Large intestine (tissue), 3 donors: ENCODE results near the gene KRT82. TPM values are rescaled to one million over a fixed set of nuclear protein-coding genes. Genes with fewer than 3 reads are reported as not detected.

ENCODE experiments used
- DNase-seq, 2 donors: peaks; one replicate each; pipeline versions ENCODE4 v3.0.0 to v3.0.0-alpha.2; 2013
- H3K27ac ChIP-seq: one replicate; pipeline ENCODE4 v1.5.1; 2013; ENCODE audit warnings: low read length
- H3K27me3 ChIP-seq: 2 replicates; pipeline ENCODE4 v1.6.1; 2013; ENCODE audit warnings: low read length; ENCODE audit not compliant: control insufficient read depth, insufficient read depth
- H3K36me3 ChIP-seq: 2 replicates; pipeline ENCODE4 v1.6.1; 2013; ENCODE audit warnings: low read length; ENCODE audit not compliant: control insufficient read depth, insufficient read depth
- H3K4me1 ChIP-seq: one replicate; pipeline ENCODE4 v1.6.1; 2013; ENCODE audit warnings: low read length; ENCODE audit not compliant: control insufficient read depth, insufficient read depth
- H3K4me3 ChIP-seq: one replicate; pipeline ENCODE4 v1.5.1; 2013; ENCODE audit warnings: low read length
- H3K9me3 ChIP-seq: one replicate; pipeline ENCODE4 v1.6.1; 2013; ENCODE audit warnings: mild to moderate bottlenecking, low read depth, low read length, moderate library complexity; ENCODE audit not compliant: control insufficient read depth
- WGBS: methylation state at CpG from one replicate; pipeline ENCODE4 v1.1.5; 2013; ENCODE audit warnings: low lambda C conversion rate; ENCODE audit not compliant: insufficient coverage; 5-methylcytosine and 5-hydroxymethylcytosine counted together
- polyA plus RNA-seq: library from polyadenylated mRNA; unstranded; fragments of 120-200 nt; gene quantifications from one replicate; pipeline ENCODE4 v1.2.1, GENCODE V29; 2013

The KRT82 gene
- polyA plus RNA-seq, 1 donor: not detected

DNA sequence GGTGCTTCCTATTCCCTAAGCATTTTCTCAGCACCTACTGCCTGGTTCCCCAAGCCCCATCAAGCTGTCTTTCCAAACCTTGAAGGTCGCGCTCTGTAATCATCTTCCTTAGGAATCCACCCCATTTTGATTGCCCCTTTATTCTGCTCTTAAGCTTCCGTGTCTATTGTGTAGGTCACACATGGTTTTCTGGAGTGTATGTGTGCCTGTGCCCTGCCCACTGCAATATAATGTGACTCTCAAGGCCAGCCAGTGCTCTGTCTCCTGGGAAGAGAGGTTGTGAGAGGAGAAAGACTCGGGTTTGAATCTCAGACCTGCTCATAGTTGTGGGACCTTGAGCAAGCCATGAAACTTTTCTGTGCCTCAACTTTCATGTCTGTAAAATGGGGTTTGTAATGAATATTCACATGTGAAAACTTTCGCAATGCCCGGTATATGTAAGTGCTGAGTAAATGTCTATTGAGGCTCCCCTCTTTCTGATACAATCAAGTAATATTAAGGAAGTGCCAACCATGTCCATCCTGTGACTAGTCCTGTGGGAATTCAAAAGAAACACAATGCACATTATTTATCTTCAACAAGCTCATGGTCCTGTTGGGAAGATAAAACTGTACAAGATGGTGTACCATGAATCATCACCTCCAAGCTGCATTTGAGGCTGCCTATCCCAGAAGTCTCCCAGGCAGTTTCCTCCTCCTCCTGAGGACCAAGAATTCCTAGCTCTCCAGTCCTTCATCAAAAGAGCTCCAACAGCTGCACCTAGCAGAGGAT lies 28.8 kb upstream of the KRT82 start:
- no peaks in the 10 kb centered on the region for H3K4me1 ChIP-seq
- no peak overlapping the region for H3K27ac ChIP-seq
- H3K9me3 ChIP-seq: no peaks in the 10 kb centered on the region
- no peak for DNase-seq
- H3K36me3 ChIP-seq: no peaks in the 10 kb centered on the region
- H3K27me3 ChIP-seq: peaks cover 5% of the 10 kb centered on the region
- WGBS: 100% methylated on average over 2 of the region's 6 CpGs
- H3K4me3 ChIP-seq: no peak overlapping the region

DNA sequence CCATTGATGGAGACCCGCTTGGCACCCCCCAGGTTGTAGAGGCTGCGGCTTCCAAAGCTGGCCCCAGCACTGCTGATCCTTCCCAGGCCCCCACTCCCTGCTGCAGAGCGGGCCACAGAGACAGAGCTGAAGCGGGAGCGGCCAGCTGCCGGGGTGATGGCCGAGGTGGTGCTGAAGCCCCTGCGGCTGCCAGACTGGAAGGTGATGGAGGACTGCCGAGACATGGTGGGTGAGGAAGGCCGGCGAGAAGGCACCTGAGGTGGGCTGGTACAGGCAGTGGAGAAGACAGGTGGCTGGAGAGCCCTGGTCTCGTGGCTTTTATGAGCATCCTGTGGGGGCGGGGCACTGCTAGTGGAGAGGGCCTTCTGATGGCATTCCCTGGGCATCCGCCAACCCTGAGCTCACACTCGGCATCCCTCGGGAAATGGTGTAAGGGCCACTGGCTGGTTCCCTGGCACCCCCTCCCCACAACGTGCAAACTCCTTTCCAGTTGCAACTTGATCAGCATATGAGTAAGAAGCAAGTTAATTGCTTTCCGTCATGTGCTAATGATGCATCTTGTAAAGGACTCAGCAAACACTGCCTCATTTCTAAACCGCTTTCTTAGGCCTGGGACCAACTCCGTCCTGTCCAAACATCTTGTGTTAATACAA lies 28.1 kb upstream of the KRT82 start, which contains the start of gene KRT75:
Gene KRT75 (minus strand): TSS at position 291 of the 653 bp plus-strand sequence. CDS start 67 bp downstream, at position 224.
- WGBS: no CpG with 5 or more reads among the region's 20 CpGs
- no peaks in the 10 kb centered on the region for H3K36me3 ChIP-seq
- peaks cover 7% of the 10 kb centered on the region for H3K27me3 ChIP-seq
- H3K4me1 ChIP-seq: no peaks in the 10 kb centered on the region
- no peak for DNase-seq
- H3K9me3 ChIP-seq: no peaks in the 10 kb centered on the region
- H3K4me3 ChIP-seq: no peak within 1 kb of the TSS
- no peak within 1 kb of the TSS for H3K27ac ChIP-seq

DNA sequence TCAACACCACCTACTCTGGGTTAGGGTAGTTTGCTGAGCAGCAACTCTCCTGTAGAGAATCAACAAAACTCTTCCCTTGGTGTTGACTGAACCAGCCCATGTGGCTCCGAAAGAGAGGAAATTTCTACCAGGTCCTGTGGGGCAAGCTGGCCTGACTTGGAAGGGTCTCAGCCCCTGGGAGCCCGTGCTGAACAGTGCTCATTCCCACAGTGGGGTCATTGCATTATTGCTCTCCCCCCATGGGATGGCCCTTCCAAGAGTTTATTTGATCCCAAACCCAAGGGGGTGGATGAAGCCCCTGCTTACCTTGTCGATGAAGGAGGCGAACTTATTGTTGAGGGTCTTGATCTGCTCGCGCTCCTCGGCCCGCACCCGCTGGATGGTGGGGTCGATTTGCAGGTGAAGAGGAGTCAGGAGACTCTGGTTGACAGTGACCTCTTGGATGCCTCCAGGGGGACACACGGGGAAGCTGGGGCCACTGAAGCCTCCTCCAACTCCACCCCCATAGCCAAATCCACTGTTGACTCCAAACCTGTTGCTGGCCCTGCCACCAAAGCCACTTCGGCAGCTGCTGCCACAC lies 27.5 kb upstream of the KRT82 start:
- DNase-seq: no peak
- Histone ChIP-seq H3K36me3 (no peaks in the 10 kb centered on the region), H3K27me3 (peaks cover 7% of the 10 kb centered on the region)

DNA sequence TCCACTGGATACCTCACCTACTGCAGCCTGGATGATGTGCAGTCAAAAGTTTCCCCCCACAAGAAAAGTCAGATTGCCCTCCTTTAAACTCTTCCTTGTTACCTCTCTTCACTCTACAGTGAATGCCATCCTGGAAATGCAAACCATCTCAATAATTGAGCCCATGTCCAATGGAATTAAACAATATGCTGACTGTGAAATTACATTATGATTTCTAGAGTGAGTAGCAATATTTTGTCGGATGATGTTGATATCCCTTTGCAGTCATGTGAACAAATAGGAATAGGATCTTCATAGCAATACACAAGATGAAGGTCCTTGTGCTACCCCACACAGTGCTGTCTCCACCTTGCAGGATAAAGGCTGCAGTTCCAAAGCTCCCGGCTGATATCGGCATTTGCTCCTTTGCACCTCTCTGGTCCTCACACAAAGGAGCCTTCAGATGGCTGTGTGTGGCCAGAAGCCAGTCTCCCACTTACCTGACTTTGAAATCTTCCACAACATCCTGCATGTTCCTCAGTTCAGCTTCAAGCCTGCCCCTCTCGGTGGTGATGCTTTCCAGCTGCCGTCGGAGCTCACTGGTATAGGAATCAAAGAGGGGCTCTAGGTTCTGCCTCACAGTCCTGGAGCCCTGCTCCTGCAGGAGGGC lies 26.5 kb upstream of the KRT82 start:
- H3K27ac ChIP-seq: no peak overlapping the region
- WGBS: no CpG with 5 or more reads among the region's 6 CpGs
- DNase-seq: no peak

More for the DNA sequence above, 27.5 kb upstream of the KRT82 start:
- no peaks in the 10 kb centered on the region for H3K9me3 ChIP-seq
- H3K27ac ChIP-seq: no peak overlapping the region
- no CpG with 5 or more reads among the region's 12 CpGs for whole genome bisulfite sequencing
- no peaks in the 10 kb centered on the region for H3K4me1 ChIP-seq
- no peak overlapping the region for H3K4me3 ChIP-seq

DNA sequence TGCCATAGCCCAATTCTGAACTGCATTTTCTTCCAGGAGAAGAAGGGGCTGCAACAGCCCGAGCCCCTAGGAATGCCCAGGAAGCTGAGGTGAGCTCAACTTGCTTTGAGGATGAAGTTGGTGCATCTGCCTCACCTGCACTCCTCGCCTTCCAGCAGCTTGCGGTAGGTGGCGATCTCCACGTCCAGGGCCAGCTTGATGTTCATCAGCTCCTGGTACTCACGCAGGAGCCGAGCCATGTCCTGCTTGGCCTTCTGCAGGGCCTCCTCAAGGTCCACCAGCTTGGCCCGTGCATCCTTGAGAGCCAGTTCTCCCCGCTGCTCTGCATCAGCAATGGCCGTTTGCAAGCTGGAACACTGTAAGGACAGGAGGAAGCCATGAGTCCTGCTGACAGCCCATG lies 22.0 kb upstream of the KRT82 start:
- no peaks in the 10 kb centered on the region for H3K9me3 ChIP-seq
- H3K27ac ChIP-seq: no peak overlapping the region
- H3K4me3 ChIP-seq: no peak overlapping the region
- peaks cover 7% of the 10 kb centered on the region for H3K27me3 ChIP-seq
- DNase-seq: no peak
- WGBS: no CpG with 5 or more reads among the region's 10 CpGs
- H3K4me1 ChIP-seq: no peaks in the 10 kb centered on the region
- H3K36me3 ChIP-seq: no peaks in the 10 kb centered on the region

More for the DNA sequence above, 26.5 kb upstream of the KRT82 start:
- Histone ChIP-seq H3K36me3 (no peaks in the 10 kb centered on the region), H3K4me3 (no peak overlapping the region), H3K4me1 (no peaks in the 10 kb centered on the region), H3K27me3 (peaks cover 7% of the 10 kb centered on the region), H3K9me3 (no peaks in the 10 kb centered on the region)

DNA sequence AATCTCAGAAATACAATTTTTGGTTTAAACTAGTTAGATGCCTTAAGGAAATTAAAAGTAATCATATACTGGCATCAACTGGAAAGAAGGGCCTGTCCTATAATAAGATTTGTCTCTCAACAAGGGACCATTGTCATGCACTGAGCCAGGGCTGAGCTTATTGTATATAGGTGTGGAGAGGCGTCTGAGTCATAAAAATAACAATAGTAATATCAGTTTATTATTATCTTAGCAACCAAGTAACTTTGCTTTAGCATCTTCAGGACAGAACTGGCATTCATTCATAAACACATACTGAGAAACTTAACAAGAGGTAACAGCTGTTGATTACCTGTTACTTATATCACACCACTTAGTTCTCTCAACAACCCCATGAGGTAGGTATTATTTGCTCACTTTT lies 20.9 kb upstream of the KRT82 start:
- WGBS: no CpG with 5 or more reads among the region's 1 CpG
- no peak for DNase-seq

DNA sequence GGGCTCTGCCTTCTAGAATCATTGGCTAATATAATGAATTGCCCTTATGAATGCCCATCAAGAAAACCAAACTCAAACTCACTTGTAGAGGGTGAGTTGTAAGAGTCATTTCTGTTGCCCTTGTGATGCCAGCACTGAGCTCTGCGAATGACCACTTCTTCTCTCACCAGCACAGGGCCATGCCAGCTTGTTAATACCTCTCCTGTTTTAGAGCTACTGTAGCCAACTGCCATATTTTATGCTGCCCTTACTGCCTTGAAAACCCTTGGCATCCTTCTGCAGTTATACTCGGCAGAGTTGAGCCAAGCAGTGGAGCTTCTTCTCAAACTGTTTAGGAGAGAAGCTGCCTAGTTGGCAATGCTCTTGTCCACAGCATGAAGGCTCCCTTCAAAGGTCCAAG lies 19.9 kb upstream of the KRT82 start:
- 80% methylated on average over 1 of the region's 2 CpGs for WGBS
- peaks cover 7% of the 10 kb centered on the region for H3K27me3 ChIP-seq
- no peak overlapping the region for H3K4me3 ChIP-seq
- H3K36me3 ChIP-seq: no peaks in the 10 kb centered on the region
- no peak for DNase-seq
- H3K9me3 ChIP-seq: no peaks in the 10 kb centered on the region
- H3K4me1 ChIP-seq: no peaks in the 10 kb centered on the region
- H3K27ac ChIP-seq: no peak overlapping the region

More for the DNA sequence above, 20.9 kb upstream of the KRT82 start:
- Histone ChIP-seq H3K4me1 (no peaks in the 10 kb centered on the region), H3K27me3 (peaks cover 5% of the 10 kb centered on the region), H3K36me3 (no peaks in the 10 kb centered on the region), H3K4me3 (no peak overlapping the region), H3K9me3 (no peaks in the 10 kb centered on the region), H3K27ac (no peak overlapping the region)

DNA sequence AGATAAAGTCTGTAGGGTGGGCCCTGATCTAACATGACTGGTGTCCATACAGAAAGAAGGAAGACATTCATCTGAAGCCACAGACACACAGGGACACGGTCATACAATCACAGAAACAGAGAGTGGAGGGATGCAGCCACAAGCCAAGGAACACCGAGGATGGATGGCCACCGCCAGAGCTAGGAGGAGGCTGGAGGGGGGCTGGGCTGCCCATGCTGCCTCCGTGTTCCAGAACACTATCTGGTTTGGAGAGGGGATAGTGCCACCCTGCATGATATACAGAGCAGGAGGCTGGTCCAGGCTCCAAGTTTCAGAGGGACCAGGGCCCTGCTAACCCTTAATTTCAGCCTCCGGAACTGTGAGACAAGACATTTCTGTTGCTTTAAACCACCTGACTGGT lies 19.3 kb upstream of the KRT82 start:
- Histone ChIP-seq H3K9me3 (no peaks in the 10 kb centered on the region), H3K4me3 (no peak overlapping the region), H3K27ac (no peak overlapping the region), H3K27me3 (peaks cover 5% of the 10 kb centered on the region), H3K4me1 (no peaks in the 10 kb centered on the region), H3K36me3 (no peaks in the 10 kb centered on the region)
- no CpG with 5 or more reads among the region's 5 CpGs for WGBS
- DNase-seq: no peak

DNA sequence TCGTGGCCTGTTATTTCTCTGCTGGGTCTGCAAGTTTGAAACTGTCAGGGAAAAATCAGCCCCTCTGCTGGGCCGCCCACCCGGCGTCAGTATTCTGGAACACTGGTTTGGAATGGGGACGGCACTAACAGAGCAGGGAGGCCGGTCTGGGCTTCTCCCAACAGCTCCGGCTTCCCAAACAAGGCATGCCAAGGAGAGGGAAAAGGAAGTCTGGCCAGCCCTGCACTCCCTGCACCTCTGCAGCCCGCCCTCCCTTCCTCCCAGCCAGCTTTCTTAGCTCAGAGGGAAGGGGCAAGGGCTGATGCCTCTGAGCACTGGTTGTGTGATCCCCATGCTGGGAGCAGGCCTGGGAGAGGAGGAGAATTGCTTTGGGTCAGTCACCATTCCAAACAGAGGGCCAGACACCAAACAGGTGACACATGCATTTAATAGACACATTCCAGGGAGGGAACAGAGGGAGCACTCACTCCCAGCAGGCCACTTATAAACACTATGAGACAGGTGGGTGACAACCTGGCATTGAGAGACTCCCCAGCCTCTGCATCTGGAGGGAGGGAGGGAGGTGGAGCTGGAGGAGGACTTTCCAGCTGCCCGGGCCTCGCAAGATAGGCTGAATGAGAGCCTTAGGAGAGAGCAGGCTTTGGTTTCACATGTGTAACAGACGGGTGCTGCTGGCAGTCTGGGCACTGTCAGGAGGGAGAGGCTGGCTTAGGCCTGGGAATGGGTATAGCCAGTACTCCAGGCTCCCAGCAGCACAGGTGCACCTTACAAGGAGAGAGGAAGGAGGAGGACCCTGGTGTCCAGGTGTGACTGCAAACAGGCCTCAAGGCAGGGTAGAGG lies 17.7 kb upstream of the KRT82 start:
- Histone ChIP-seq H3K36me3 (no peaks in the 10 kb centered on the region), H3K9me3 (no peaks in the 10 kb centered on the region), H3K4me3 (no peak overlapping the region), H3K4me1 (no peaks in the 10 kb centered on the region), H3K27me3 (peaks cover 3% of the 10 kb centered on the region), H3K27ac (no peak overlapping the region)
- WGBS: no CpG with 5 or more reads among the region's 11 CpGs
- DNase-seq: no peak
